GM18517 (cell line): ENCODE data around the gene CYP4B1.

Experiments
- ATAC-seq: cut with Tn5 transposase; IDR thresholded peaks from one replicate; pipeline ENCODE4 v1.9.1; 2021; ENCODE audit warnings: mild to moderate bottlenecking, moderate library complexity; ENCODE audit not compliant: unreplicated experiment

Gene CYP4B1

GRCh38 chr1:46793126-46793525 lies 5.7 kb upstream of the CYP4B1 start:
- ATAC-seq: no peak

DNA sequence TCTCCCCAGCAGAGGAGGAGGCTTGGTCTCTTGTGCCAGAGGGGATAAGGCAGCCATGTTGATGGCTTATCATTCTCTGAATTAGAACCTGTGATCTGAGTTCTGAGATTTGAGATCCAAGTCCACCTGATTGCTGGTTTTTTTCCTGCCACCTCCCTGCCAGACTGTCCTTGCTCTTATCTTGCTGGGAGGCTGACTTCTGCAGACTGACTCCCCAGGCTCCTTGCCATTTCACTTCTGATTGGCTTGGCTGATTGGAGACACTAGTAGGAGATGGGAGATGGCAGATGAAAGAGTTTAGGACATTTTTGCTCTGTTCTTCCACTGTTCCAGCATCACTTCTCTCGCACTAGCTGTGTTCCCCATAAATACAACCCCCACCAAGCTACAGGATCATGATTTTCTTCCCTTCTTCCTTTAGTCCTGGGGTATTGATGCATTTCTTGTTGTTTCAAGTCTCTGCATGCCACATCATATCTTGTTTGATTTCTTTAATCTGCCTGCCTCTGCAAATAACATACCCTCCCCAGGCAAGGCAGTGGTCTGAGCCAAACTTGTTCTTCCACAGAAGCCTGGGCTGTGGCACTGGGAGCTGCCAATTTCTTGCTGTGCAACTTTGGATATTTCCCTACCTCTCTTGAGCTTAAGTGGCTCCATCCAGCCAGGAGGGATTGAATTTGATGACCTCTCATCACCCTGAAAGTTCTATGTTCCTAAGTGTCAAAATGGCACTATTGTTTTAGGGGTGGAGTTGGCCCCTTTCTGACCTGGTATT lies 963 bp upstream of the CYP4B1 start:
- ATAC-seq: no peak

DNA sequence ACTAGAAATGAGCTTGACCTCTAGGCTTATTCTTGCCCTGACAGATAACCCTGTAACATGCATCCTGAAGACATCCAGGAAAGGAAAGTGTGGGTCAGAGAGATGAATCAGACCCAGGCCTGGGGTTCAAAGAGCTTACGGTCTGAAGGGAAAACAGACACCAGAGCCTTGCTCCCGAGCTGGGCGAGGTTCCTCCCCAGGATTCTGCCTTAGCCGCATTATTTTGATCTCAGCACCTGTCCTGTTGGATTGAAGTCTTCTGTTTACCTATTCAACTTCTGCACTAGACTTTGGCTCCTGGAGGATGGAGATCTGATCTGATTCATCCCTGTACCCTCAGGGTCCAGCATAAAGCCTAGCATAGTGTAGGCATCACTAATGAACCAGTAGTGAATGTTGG lies 1.9 kb downstream of the CYP4B1 start:
- no peak for ATAC-seq

- no peak for ATAC-seq
Measured at GRCh38 chr1:46801323-46802055, 2.6 kb downstream of the CYP4B1 start.

- ATAC-seq: no peak
Measured at GRCh38 chr1:46802081-46802480, 3.2 kb downstream of the CYP4B1 start.

- no peak for ATAC-seq
Measured at GRCh38 chr1:46802901-46803574, 4.2 kb downstream of the CYP4B1 start.

GRCh38 chr1:46804027-46804889 lies 5.4 kb downstream of the CYP4B1 start:
- ATAC-seq: no peak

- no peak for ATAC-seq
Measured at GRCh38 chr1:46804926-46805325, 6.1 kb downstream of the CYP4B1 start.

GRCh38 chr1:46805755-46806154 lies 6.9 kb downstream of the CYP4B1 start:
- ATAC-seq: no peak

GRCh38 chr1:46806196-46807020 lies 7.6 kb downstream of the CYP4B1 start:
- no peak for ATAC-seq

- ATAC-seq: no peak
Measured at GRCh38 chr1:46807046-46807972, 8.5 kb downstream of the CYP4B1 start.

DNA sequence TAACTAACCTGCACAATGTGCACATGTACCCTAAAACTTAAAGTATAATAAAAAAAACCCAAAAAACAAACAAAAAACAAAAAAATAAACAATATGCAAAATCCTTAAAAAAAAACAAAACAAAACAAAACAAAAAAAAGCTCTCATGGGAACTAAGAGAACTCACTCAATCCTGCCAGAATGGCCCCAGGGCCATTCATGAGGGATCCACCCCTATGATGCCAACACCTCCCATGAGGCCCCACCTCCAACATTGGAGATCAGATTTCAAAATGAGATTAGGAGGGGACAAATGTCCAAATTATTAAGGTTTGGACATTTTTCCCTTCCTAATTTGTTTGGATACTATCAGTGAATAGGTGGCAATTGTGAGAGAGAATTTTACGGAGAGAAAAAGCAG lies 10.2 kb downstream of the CYP4B1 start:
- ATAC-seq: no peak

- no peak for ATAC-seq
Measured at GRCh38 chr1:46809904-46810303, 11.1 kb downstream of the CYP4B1 start.

GRCh38 chr1:46810596-46810995 lies 11.8 kb downstream of the CYP4B1 start:
- ATAC-seq: no peak

DNA sequence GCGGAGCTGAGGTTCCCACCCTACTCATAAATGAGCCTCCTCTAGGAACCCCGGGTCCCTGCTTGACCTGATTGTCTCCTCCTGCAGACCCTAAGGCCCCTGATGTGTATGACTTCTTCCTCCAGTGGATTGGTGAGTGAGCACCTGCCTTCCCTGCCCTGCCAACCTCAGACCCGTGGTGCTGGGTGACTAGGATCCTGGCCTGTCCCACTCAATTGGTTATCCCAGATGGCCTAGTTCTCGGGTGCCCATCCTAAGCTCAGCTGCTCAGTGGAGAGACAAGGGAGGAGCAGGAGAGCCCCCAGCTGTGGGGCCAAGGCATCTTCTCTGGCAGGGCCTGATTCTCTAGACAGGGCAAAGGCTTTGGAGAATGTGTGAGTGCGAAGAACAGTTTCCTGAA lies 12.2 kb downstream of the CYP4B1 start:
- ATAC-seq: no peak

GRCh38 chr1:46812065-46812963 lies 13.5 kb downstream of the CYP4B1 start:
- ATAC-seq: no peak

DNA sequence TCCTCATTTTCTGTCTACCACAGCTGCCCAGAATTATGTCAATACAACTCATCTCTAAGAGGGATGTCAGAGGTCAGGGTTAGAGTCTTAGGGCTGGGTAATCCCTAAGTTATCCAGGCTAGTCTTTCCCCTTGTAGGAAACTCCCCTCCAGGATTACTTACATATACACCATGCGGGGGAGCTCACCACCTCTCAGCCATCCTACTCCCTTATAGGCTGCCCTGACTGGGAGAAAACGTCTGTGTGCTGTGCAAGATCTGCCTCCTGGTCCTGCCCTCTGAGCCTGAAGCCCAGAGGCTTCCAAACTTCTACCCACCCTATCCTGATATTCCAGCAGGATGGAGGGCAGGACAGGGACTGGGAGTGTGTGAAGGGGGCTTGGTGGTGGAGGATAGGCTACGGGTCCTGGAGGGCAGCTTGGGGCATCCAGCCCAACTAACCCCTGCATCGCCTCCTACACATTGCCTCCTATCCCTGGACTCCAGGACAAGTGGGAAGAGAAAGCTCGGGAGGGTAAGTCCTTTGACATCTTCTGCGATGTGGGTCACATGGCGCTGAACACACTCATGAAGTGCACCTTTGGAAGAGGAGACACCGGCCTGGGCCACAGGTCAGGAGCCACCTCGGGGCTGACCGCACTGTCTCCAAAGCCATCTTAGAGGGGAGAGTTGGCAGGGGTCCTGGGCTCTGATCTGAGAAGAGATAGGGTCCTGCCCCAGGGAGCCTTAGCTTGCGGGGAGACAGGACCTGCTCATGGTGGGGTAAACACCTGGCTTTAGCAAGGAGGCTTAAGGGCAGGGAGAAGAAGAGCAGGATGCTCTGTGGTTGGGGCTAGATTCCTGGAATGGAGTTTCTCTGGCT lies 14.4 kb downstream of the CYP4B1 start:
- no peak for ATAC-seq
